ENCODE results near the gene CYTH1.

CYTH1 gene

GRCh38 chr17:78719630-78720298 lies 62.3 kb downstream of the CYTH1 start:
- H3K36me3 Mint-ChIP-seq (ENCODE audit: low read depth): peaks cover 13% of the 10 kb centered on the region
- no peaks in the 10 kb centered on the region for H3K9me3 Mint-ChIP-seq
- H3K4me1 Mint-ChIP-seq (ENCODE audit: low read depth): peaks cover 79% of the 10 kb centered on the region
- H3K4me3 Mint-ChIP-seq: peak overlapping the region; percentile 36
- H3K27me3 Mint-ChIP-seq (ENCODE audit: low read depth): no peaks in the 10 kb centered on the region
- H3K27ac Mint-ChIP-seq: peak overlapping the region; percentile 80

DNA sequence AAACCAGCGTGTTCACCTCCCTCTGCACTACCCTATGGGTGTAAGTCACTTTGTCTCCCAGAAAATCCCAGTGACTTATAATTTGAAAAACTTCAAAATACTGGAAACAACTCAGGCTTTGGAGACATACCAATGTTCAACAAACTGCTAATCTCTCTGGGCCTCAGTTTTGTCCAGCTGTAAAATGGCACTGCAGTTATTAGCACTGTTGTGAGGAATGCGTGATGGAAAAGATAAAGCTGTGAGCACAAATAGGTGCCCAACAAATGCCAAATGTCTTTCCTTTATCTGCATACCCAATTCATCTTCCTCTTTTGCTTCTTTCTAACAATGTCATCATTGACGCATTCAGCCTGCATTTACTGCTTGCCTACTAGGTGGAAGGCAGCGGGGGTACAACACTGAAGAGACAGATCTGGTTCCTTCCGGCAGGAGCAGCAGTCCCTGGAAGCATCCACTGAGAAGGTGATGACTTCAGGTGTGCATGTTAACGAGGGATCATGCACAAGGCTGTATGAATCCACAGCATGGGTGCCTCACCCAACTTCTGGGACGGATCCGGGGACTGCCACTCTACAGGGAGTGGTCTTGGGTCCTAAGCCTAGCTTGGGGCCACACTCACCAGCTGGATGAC lies 63.4 kb downstream of the CYTH1 start:
- peaks cover 17% of the 10 kb centered on the region for H3K36me3 Mint-ChIP-seq (ENCODE audit: low read depth)

DNA sequence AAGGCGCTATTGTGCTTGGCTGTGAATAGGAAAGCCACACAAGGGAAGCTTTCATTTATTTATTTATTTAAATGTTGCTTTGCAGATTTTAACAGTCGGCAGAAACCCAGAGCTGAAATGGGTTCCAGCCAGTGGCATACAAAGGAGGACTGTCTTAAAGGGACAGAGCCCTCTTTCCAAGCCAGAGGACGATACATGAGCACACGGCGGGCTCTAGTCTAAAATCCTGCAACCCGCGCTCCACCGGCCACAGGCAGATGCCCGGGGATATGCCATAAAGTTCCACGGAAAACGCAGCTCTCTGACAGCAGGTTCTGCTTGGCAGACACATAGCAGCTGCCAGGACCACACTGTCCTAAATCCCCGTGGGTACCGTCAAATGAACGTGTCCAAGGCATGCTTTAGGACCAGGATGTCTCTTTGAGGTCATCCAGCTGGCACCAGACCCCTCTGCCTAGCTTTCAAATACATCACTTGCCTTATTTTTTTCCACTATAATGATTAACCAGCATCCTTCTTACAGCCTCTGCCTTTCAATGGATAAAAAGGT lies 64.6 kb downstream of the CYTH1 start:
- no peaks in the 10 kb centered on the region for H3K27me3 Mint-ChIP-seq (ENCODE audit: low read depth)
- peak overlapping the region; percentile 24 for H3K4me3 Mint-ChIP-seq
- no peaks in the 10 kb centered on the region for H3K9me3 Mint-ChIP-seq
- peak overlapping the region; percentile 38 for H3K27ac Mint-ChIP-seq
- H3K4me1 Mint-ChIP-seq (ENCODE audit: low read depth): peaks cover 70% of the 10 kb centered on the region
- H3K36me3 Mint-ChIP-seq (ENCODE audit: low read depth): peaks cover 17% of the 10 kb centered on the region

More for the DNA sequence above, 63.4 kb downstream of the CYTH1 start:
- H3K4me1 Mint-ChIP-seq (ENCODE audit: low read depth): peaks cover 73% of the 10 kb centered on the region
- peak overlapping the region; percentile 11 for H3K4me3 Mint-ChIP-seq
- H3K27ac Mint-ChIP-seq: peak overlapping the region; percentile 80
- no peaks in the 10 kb centered on the region for H3K27me3 Mint-ChIP-seq (ENCODE audit: low read depth)
- H3K9me3 Mint-ChIP-seq: no peaks in the 10 kb centered on the region

- no peak overlapping the region for H3K27ac Mint-ChIP-seq
- no peaks in the 10 kb centered on the region for H3K27me3 Mint-ChIP-seq (ENCODE audit: low read depth)
- H3K9me3 Mint-ChIP-seq: no peaks in the 10 kb centered on the region
- peak overlapping the region; percentile 30 for H3K4me3 Mint-ChIP-seq
- H3K36me3 Mint-ChIP-seq (ENCODE audit: low read depth): peaks cover 17% of the 10 kb centered on the region
- H3K4me1 Mint-ChIP-seq (ENCODE audit: low read depth): peaks cover 70% of the 10 kb centered on the region
Measured at GRCh38 chr17:78716814-78717393, 65.2 kb downstream of the CYTH1 start.

GRCh38 chr17:78716292-78716691 lies 65.8 kb downstream of the CYTH1 start:
- H3K27ac Mint-ChIP-seq: no peak overlapping the region
- H3K9me3 Mint-ChIP-seq: no peaks in the 10 kb centered on the region
- no peak overlapping the region for H3K4me3 Mint-ChIP-seq
- H3K27me3 Mint-ChIP-seq (ENCODE audit: low read depth): no peaks in the 10 kb centered on the region
- H3K4me1 Mint-ChIP-seq (ENCODE audit: low read depth): peaks cover 69% of the 10 kb centered on the region
- peaks cover 17% of the 10 kb centered on the region for H3K36me3 Mint-ChIP-seq (ENCODE audit: low read depth)

GRCh38 chr17:78715876-78716275 lies 66.2 kb downstream of the CYTH1 start:
- Mint-ChIP-seq H3K27ac (peak overlapping the region; percentile 49), H3K36me3 (ENCODE audit: low read depth) (peaks cover 17% of the 10 kb centered on the region), H3K27me3 (ENCODE audit: low read depth) (no peaks in the 10 kb centered on the region), H3K4me3 (peak overlapping the region; percentile 63), H3K4me1 (ENCODE audit: low read depth) (peaks cover 66% of the 10 kb centered on the region), H3K9me3 (no peaks in the 10 kb centered on the region)

GRCh38 chr17:78715000-78715771 lies 66.9 kb downstream of the CYTH1 start:
- Mint-ChIP-seq H3K4me3 (peak overlapping the region; percentile 63), H3K27me3 (ENCODE audit: low read depth) (no peaks in the 10 kb centered on the region), H3K36me3 (ENCODE audit: low read depth) (peaks cover 17% of the 10 kb centered on the region), H3K9me3 (no peaks in the 10 kb centered on the region), H3K4me1 (ENCODE audit: low read depth) (peaks cover 71% of the 10 kb centered on the region), H3K27ac (peak overlapping the region; percentile 49)

DNA sequence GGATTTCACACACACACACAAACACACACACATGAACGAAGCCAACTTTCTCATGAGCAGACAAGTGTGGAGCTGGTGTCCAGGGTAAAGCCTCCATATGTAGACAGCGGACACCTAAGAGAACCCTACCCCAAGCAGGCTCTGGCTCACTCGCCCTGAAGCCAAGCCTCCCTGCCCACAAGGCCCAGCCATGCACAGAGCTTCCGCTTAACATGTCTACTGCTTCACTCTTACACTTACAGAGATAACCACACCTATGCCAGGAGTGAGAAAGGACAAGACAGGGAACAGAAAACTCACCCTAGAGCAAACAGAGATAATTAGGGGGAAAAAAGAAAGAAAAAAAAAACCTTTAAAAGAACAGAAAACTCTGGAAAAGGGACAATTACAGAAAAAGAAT lies 67.5 kb downstream of the CYTH1 start:
- no peaks in the 10 kb centered on the region for H3K9me3 Mint-ChIP-seq
- H3K27me3 Mint-ChIP-seq (ENCODE audit: low read depth): no peaks in the 10 kb centered on the region
- peak overlapping the region; percentile 56 for H3K4me3 Mint-ChIP-seq
- peaks cover 71% of the 10 kb centered on the region for H3K4me1 Mint-ChIP-seq (ENCODE audit: low read depth)
- H3K36me3 Mint-ChIP-seq (ENCODE audit: low read depth): peaks cover 20% of the 10 kb centered on the region
- peak overlapping the region; percentile 26 for H3K27ac Mint-ChIP-seq

DNA sequence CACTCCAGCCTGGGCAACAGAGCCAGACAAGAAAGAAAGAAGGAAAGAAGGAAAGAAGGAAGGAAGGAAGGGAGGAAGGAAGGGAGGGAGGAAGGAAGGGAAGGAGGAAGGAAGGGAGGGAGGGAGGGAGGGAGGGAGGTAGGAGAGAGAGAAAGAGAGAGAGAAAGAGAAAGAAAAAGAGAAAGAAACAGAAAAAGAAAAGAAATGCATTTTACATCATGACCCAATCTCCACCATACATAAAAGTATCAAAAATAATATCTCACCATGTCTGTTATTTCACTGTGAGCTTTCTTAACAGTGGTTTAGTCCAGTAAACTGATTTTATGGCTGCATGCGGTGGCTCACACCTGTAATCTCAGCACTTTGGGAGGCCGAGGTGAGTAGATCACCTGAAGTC lies 70.0 kb downstream of the CYTH1 start:
- H3K27me3 Mint-ChIP-seq (ENCODE audit: low read depth): no peaks in the 10 kb centered on the region
- H3K4me3 Mint-ChIP-seq: no peak overlapping the region
- no peaks in the 10 kb centered on the region for H3K9me3 Mint-ChIP-seq
- H3K36me3 Mint-ChIP-seq (ENCODE audit: low read depth): peaks cover 27% of the 10 kb centered on the region
- H3K4me1 Mint-ChIP-seq (ENCODE audit: low read depth): peaks cover 66% of the 10 kb centered on the region
- peak overlapping the region; percentile 7 for H3K27ac Mint-ChIP-seq

DNA sequence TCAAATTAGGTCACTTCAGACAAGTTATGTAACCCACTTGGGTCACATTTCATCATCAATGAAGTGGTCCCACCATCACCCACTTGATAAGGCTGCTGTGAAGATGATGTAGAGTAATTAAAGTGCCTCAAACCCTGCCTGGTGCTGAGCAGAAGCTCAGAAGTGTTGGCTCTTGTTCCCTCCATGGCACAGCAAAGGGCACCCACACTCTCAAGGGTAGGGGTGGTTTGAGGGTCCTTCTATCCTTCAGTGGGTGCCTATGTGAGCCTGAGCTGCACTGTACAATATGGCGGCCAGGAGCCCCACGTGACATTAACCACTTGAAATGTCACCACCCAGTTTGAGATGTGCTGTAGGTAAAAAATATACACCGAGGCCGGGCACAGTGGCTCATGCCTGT lies 71.5 kb downstream of the CYTH1 start:
- peak overlapping the region; percentile 4 for H3K4me3 Mint-ChIP-seq
- no peaks in the 10 kb centered on the region for H3K27me3 Mint-ChIP-seq (ENCODE audit: low read depth)
- H3K4me1 Mint-ChIP-seq (ENCODE audit: low read depth): peaks cover 56% of the 10 kb centered on the region
- no peaks in the 10 kb centered on the region for H3K9me3 Mint-ChIP-seq
- H3K27ac Mint-ChIP-seq: peak overlapping the region; percentile 79
- H3K36me3 Mint-ChIP-seq (ENCODE audit: low read depth): peaks cover 32% of the 10 kb centered on the region

DNA sequence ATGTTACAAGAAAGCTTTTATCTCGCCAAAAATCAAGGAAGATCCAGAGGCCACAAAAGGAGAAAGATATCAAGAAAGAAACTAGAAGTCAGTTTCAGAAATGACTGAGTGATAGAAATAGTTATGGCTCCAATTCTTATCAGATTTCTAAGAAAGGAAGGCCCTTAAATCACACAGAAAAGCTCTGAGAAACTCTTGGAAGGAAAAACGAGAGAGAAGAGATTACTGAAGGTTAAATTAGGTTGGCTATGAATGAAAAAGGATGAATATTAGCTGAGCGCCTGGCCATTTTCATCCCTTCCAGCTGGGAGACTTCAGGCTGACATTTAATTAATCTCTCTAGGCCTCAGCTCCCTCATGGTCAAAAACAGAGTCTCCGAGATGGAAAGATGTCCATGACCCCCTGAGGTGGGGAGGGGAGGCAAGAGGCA lies 72.3 kb downstream of the CYTH1 start:
- H3K27me3 Mint-ChIP-seq (ENCODE audit: low read depth): no peaks in the 10 kb centered on the region
- no peaks in the 10 kb centered on the region for H3K9me3 Mint-ChIP-seq
- H3K27ac Mint-ChIP-seq: peak overlapping the region; percentile 79
- H3K36me3 Mint-ChIP-seq (ENCODE audit: low read depth): peaks cover 33% of the 10 kb centered on the region
- peaks cover 53% of the 10 kb centered on the region for H3K4me1 Mint-ChIP-seq (ENCODE audit: low read depth)
- peak overlapping the region; percentile 52 for H3K4me3 Mint-ChIP-seq

GRCh38 chr17:78709119-78709681 lies 72.9 kb downstream of the CYTH1 start:
- Mint-ChIP-seq H3K36me3 (ENCODE audit: low read depth) (peaks cover 29% of the 10 kb centered on the region), H3K4me3 (peak overlapping the region; percentile 52), H3K27ac (peak overlapping the region; percentile 79), H3K4me1 (ENCODE audit: low read depth) (peaks cover 48% of the 10 kb centered on the region), H3K9me3 (no peaks in the 10 kb centered on the region), H3K27me3 (ENCODE audit: low read depth) (no peaks in the 10 kb centered on the region)

DNA sequence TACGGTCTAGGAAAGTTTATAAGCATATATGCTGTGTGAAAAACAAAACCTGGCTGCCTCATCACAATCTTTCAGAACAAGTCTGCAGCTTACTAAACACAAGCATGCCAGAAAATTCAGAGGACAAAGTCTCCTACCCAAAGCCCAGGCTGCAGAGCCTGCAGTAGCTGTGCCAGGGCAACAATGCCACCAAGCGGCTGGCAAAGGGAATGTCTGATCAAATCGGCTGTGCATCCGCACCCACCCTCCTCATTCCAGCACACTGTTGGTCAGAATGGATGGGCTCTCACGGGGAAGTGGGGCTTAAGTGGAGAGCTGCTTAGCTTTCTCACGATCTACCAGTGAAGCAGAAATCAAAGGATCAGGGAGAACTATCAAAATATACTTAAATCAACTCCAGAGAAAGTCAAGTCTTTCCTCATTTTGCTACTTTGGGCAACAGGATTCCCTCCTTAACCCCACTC lies 73.5 kb downstream of the CYTH1 start:
- H3K4me3 Mint-ChIP-seq: peak overlapping the region; percentile 52
- H3K27me3 Mint-ChIP-seq (ENCODE audit: low read depth): no peaks in the 10 kb centered on the region
- H3K36me3 Mint-ChIP-seq (ENCODE audit: low read depth): peaks cover 33% of the 10 kb centered on the region
- H3K4me1 Mint-ChIP-seq (ENCODE audit: low read depth): peaks cover 47% of the 10 kb centered on the region
- H3K9me3 Mint-ChIP-seq: no peaks in the 10 kb centered on the region
- H3K27ac Mint-ChIP-seq: peak overlapping the region; percentile 79

GRCh38 chr17:78707923-78708322 lies 74.2 kb downstream of the CYTH1 start:
- H3K4me1 Mint-ChIP-seq (ENCODE audit: low read depth): peaks cover 45% of the 10 kb centered on the region
- H3K9me3 Mint-ChIP-seq: no peaks in the 10 kb centered on the region
- peaks cover 35% of the 10 kb centered on the region for H3K36me3 Mint-ChIP-seq (ENCODE audit: low read depth)
- peak overlapping the region; percentile 79 for H3K27ac Mint-ChIP-seq
- H3K27me3 Mint-ChIP-seq (ENCODE audit: low read depth): no peaks in the 10 kb centered on the region
- H3K4me3 Mint-ChIP-seq: no peak overlapping the region
